WTC11 (cell line): ENCODE data around the gene RNU1-3.
"Not testable (repeated sequence)": the region's sequence is repeated elsewhere in the genome, so short reads cannot be mapped to it uniquely, and the experiment has no call there.

ENCODE experiments used
- ATF6 ChIP-seq: sonication (generic); formaldehyde crosslinking; IDR thresholded peaks from 2 replicates; pipeline ENCODE4 v1.8.1; 2023; ENCODE audit warnings: mild to moderate bottlenecking, missing genetic modification reagents
- CREB1 ChIP-seq: sonication (generic); formaldehyde crosslinking; IDR thresholded peaks from 2 replicates; pipeline ENCODE4 v1.8.0; 2023; ENCODE audit warnings: mild to moderate bottlenecking, missing genetic modification reagents
- CTCF ChIP-seq: fragments of 200-600 bp; IDR thresholded peaks from 2 replicates; pipeline ENCODE4 v1.8.0; 2022; ENCODE audit warnings: antibody characterized with exemption
- E2F1 ChIP-seq: sonication (generic); formaldehyde crosslinking; IDR thresholded peaks from 2 replicates; pipeline ENCODE4 v1.8.0; 2022; ENCODE audit warnings: mild to moderate bottlenecking, missing genetic modification reagents
- E2F5 ChIP-seq: sonication (generic); formaldehyde crosslinking; IDR thresholded peaks from 2 replicates; pipeline ENCODE4 v1.8.1; 2022; ENCODE audit warnings: mild to moderate bottlenecking, moderate library complexity, missing genetic modification reagents
- ELF4 ChIP-seq: sonication (generic); formaldehyde crosslinking; IDR thresholded peaks from 2 replicates; pipeline ENCODE4 v1.8.1; 2022; ENCODE audit warnings: low read depth, mild to moderate bottlenecking, moderate library complexity, missing genetic modification reagents
- KAT7 ChIP-seq: sonication (generic); formaldehyde crosslinking; IDR thresholded peaks from 2 replicates; pipeline ENCODE4 v1.8.1; 2023; ENCODE audit warnings: missing genetic modification reagents, mild to moderate bottlenecking, borderline replicate concordance
- MLX ChIP-seq: sonication (generic); formaldehyde crosslinking; IDR thresholded peaks from 2 replicates; pipeline ENCODE4 v1.8.1; 2023; ENCODE audit warnings: mild to moderate bottlenecking, missing genetic modification reagents, moderate library complexity
- SMAD3 ChIP-seq: sonication (generic); formaldehyde crosslinking; IDR thresholded peaks from 2 replicates; pipeline ENCODE4 v1.8.0; 2022; ENCODE audit warnings: missing genetic modification reagents, mild to moderate bottlenecking, borderline replicate concordance
- ZNF263 ChIP-seq: sonication (generic); formaldehyde crosslinking; IDR thresholded peaks from 2 replicates; pipeline ENCODE4 v1.8.1; 2022; ENCODE audit warnings: low read depth, mild to moderate bottlenecking, moderate library complexity, missing genetic modification reagents
- ZNF317 ChIP-seq: sonication (generic); formaldehyde crosslinking; IDR thresholded peaks from 2 replicates; pipeline ENCODE4 v1.8.1; 2023; ENCODE audit warnings: low read depth, mild to moderate bottlenecking, moderate library complexity, missing genetic modification reagents, borderline replicate concordance

- not testable (repeated sequence) for TF ChIP-seq CTCF; ZNF263 (CRISPR knock-in tag); E2F1 (CRISPR knock-in tag); ELF4 (CRISPR knock-in tag); ATF6 (CRISPR knock-in tag); ZNF317 (CRISPR knock-in tag); SMAD3 (CRISPR knock-in tag); E2F5; CREB1 (CRISPR knock-in tag); KAT7 (CRISPR knock-in tag); MLX (CRISPR knock-in tag)
Measured at GRCh38 chr1:16636551-16637195, 30.1 kb downstream of the RNU1-3 start.
